PC-3 (cell line): Measurements from ENCODE around the gene SPTA1. TPM values are rescaled to one million over a fixed set of nuclear protein-coding genes. Genes with fewer than 3 reads are reported as not detected.
"Not testable (repeated sequence)": the region's sequence is repeated elsewhere in the genome, so short reads cannot be mapped to it uniquely, and the experiment has no call there.

ENCODE experiments used
- ATAC-seq: fragments of 200-7000 bp; cut with Tn5 transposase; 2 replicates; pipeline ENCODE4 v1.9.1; 2020; ENCODE audit warnings: mild to moderate bottlenecking, moderate library complexity
- BruUV-seq: library from RNA; stranded (reverse); fragments of 400-500 nt; replicated peaks from 2 replicates; lab custom pipeline; 2021; lab: Mats Ljungman, UMichigan
- CTCF ChIA-PET: fragments of 300-600 bp; sonication (Branson Sonifier 250); formaldehyde crosslinking; loops from one replicate; lab custom pipeline; 2022; ENCODE audit warnings: antibody characterized with exemption; lab: Charles Lee
- POLR2A ChIA-PET: fragments of 300-600 bp; sonication (Branson Sonifier 250); formaldehyde crosslinking; loops from one replicate; lab custom pipeline; 2022; ENCODE audit warnings: antibody characterized with exemption; ENCODE audit not compliant: unreplicated experiment; lab: Charles Lee
- DNase-seq: peaks from one replicate; pipeline ENCODE4 v3.0.0-alpha.2; 2015
- H2AFZ ChIP-seq: fragments of 300-600 bp; sonication (generic); 2 replicates; pipeline ENCODE4 v1.6.0; 2016; ENCODE audit warnings: antibody characterized with exemption, low read length
- H3F3A ChIP-seq: fragments of 300-600 bp; sonication (generic); one replicate; pipeline ENCODE4 v1.6.0; 2017; ENCODE audit warnings: antibody characterized with exemption, low read length, control low read depth, mild to moderate bottlenecking; ENCODE audit not compliant: unreplicated experiment
- H3K27ac ChIP-seq: fragments of 300-600 bp; sonication (generic); 2 replicates; pipeline ENCODE4 v1.5.1; 2016; ENCODE audit warnings: mild to moderate bottlenecking, low read length
- H3K27me3 ChIP-seq: fragments of 300-600 bp; sonication (generic); 2 replicates; pipeline ENCODE4 v1.6.1; 2016; ENCODE audit warnings: low read length, mixed read lengths
- H3K36me3 ChIP-seq: fragments of 300-600 bp; sonication (generic); 2 replicates; pipeline ENCODE4 v1.6.1; 2016; ENCODE audit warnings: low read depth, mixed run types, low read length, mixed read lengths
- H3K4me1 ChIP-seq: fragments of 300-600 bp; sonication (generic); 2 replicates; pipeline ENCODE4 v1.5.1; 2016; ENCODE audit warnings: low read length; ENCODE audit not compliant: insufficient read depth
- H3K4me2 ChIP-seq: fragments of 300-600 bp; sonication (generic); 2 replicates; pipeline ENCODE4 v1.6.0; 2016; ENCODE audit warnings: low read length
- H3K4me3 ChIP-seq: fragments of 300-600 bp; sonication (generic); 2 replicates; pipeline ENCODE4 v1.5.1; 2016; ENCODE audit warnings: mild to moderate bottlenecking, low read length, mixed read lengths
- H3K79me2 ChIP-seq: fragments of 300-600 bp; sonication (generic); 2 replicates; pipeline ENCODE4 v1.6.1; 2017; ENCODE audit warnings: low read length, mixed read lengths
- H3K9ac ChIP-seq: fragments of 300-600 bp; sonication (generic); 2 replicates; pipeline ENCODE4 v1.6.0; 2016; ENCODE audit warnings: mild to moderate bottlenecking, low read length
- H3K9me2 ChIP-seq: fragments of 300-600 bp; sonication (generic); replicated peaks from 2 replicates; pipeline ENCODE4 v1.6.1; 2016; ENCODE audit warnings: mixed run types, low read length, mixed read lengths
- H3K9me3 ChIP-seq: fragments of 300-600 bp; sonication (generic); 2 replicates; pipeline ENCODE4 v1.6.1; 2016; ENCODE audit warnings: low read length, mixed read lengths
- H4K20me1 ChIP-seq: fragments of 300-600 bp; sonication (generic); 2 replicates; pipeline ENCODE4 v1.6.1; 2016; ENCODE audit warnings: low read length, mixed read lengths
- CTCF ChIP-seq: fragments of 300-600 bp; sonication (generic); conservative IDR thresholded peaks from 2 replicates; pipeline ENCODE4 v1.5.1; 2017; ENCODE audit warnings: antibody characterized with exemption, low read depth, mild to moderate bottlenecking, low read length
- EZH2 ChIP-seq: fragments of 300-600 bp; sonication (generic); IDR thresholded peaks from one replicate; pipeline ENCODE4 v1.6.1; 2017; ENCODE audit warnings: antibody characterized with exemption, mild to moderate bottlenecking, low read length; ENCODE audit not compliant: unreplicated experiment
- EZH2phosphoT487 ChIP-seq: fragments of 300-600 bp; sonication (generic); IDR thresholded peaks from 2 replicates; pipeline ENCODE4 v1.6.1; 2018; ENCODE audit warnings: mild to moderate bottlenecking, antibody characterized with exemption, low read length, borderline replicate concordance
- intact Hi-C: fragments of 100-400 bp; cut with micrococcal nuclease; formaldehyde crosslinking; loops from 2 replicates; pipeline ENCODE4 v1.9.0; 2023
- total RNA-seq: library from RNA; depleted of rRNA; stranded (reverse); fragments of >200 nt; gene quantifications from 2 replicates; pipeline ENCODE4 v1.2.3, GENCODE V29; 2014

Gene SPTA1
- total RNA-seq, 1 experiment from 2014 or later, result not detected

GRCh38 chr1:158689110-158689509 lies 2.6 kb upstream of the SPTA1 start:
- POLR2A ChIA-PET, result no interaction called here

DNA sequence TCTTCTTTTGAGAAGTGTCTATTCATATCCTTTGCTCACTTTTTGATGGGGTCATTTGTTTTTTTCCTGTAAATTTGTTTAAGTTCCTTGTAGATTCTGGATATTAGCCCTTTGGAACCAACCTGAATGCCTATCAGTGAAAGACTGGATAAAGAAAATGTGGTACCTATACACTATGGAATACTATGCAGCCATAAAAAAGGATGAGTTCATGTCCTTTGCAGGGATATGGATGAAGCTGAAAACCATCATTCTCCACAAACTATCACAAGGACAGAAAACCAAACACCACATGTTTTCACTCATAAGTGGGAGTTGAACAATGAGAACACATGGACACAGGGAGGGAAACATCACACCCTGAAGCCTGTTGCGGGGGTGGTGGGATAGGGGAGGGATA lies 1.8 kb upstream of the SPTA1 start:
- DNase-seq, H3K4me1 ChIP-seq, H3K27ac ChIP-seq, BruUV-seq, H3K4me2 ChIP-seq, intact Hi-C loops, H3K36me3 ChIP-seq, H3K79me2 ChIP-seq, H3F3A ChIP-seq, CTCF ChIA-PET, H3K9me2 ChIP-seq, POLR2A ChIA-PET, H3K9me3 ChIP-seq, H3K9ac ChIP-seq, ATAC-seq, H2AFZ ChIP-seq, H3K4me3 ChIP-seq, H4K20me1 ChIP-seq: not testable (repeated sequence)
- H3K27me3 ChIP-seq, result peaks cover 15% of the 10 kb centered on the region; the same call in 1 of the 2 replicates

More at GRCh38 chr1:158689110-158689509, 2.6 kb upstream of the SPTA1 start:
- TF ChIP-seq EZH2phosphoT487, result no peak
- no peaks in the 10 kb centered on the region for H3K9me3 ChIP-seq
- CTCF ChIA-PET, result no interaction called here
- H4K20me1 ChIP-seq, result no peaks in the 10 kb centered on the region
- H3K9me2 ChIP-seq, result no peaks in the 10 kb centered on the region; the same call in 1 of the 2 replicates
- H3K4me3 ChIP-seq, result no peak overlapping the region
- intact Hi-C loops, result no loop called here
- no peak for ATAC-seq
- peaks cover 14% of the 10 kb centered on the region; the same call in 1 of the 2 replicates for H3K27me3 ChIP-seq
- no peak overlapping the region for H2AFZ ChIP-seq
- no peak overlapping the region for H3K27ac ChIP-seq
- no peaks in the 10 kb centered on the region for H3K4me1 ChIP-seq
- no peak for DNase-seq
- BruUV-seq, result no TSS peak
- no peaks in the 10 kb centered on the region for H3F3A ChIP-seq
- H3K9ac ChIP-seq, result no peak overlapping the region
- no peaks in the 10 kb centered on the region for H3K79me2 ChIP-seq
- no peak overlapping the region for H3K4me2 ChIP-seq
- no peaks in the 10 kb centered on the region for H3K36me3 ChIP-seq

- POLR2A ChIA-PET, result no interaction called here
- intact Hi-C loops, result no loop called here
- no peaks in the 10 kb centered on the region for H3K36me3 ChIP-seq
- DNase-seq (no peak), ATAC-seq (no peak)
- H3K27ac ChIP-seq, result no peak overlapping the region
- H3K4me1 ChIP-seq, result no peaks in the 10 kb centered on the region
- peaks cover 15% of the 10 kb centered on the region; the same call in 1 of the 2 replicates for H3K27me3 ChIP-seq
- no peaks in the 10 kb centered on the region for H3K9me3 ChIP-seq
- H3K9ac ChIP-seq, result no peak overlapping the region
- no peak overlapping the region for H3K4me2 ChIP-seq
- H2AFZ ChIP-seq, result no peak overlapping the region
- no peaks in the 10 kb centered on the region for H3K79me2 ChIP-seq
- no peaks in the 10 kb centered on the region; the same call in 1 of the 2 replicates for H3K9me2 ChIP-seq
- no peak for TF ChIP-seq CTCF
- no peak for TF ChIP-seq EZH2phosphoT487
- no peaks in the 10 kb centered on the region for H4K20me1 ChIP-seq
- no peaks in the 10 kb centered on the region for H3F3A ChIP-seq
- CTCF ChIA-PET, result no interaction called here
- no TSS peak for BruUV-seq
- H3K4me3 ChIP-seq, result no peak overlapping the region
Observed at GRCh38 chr1:158687037-158687436, 522 bp upstream of the SPTA1 start.

- ChIA-PET POLR2A (no interaction called here), CTCF (no interaction called here)
- H3K36me3 ChIP-seq, result no peaks in the 10 kb centered on the region
- no TSS peak for BruUV-seq
- H3K79me2 ChIP-seq, result no peaks in the 10 kb centered on the region
- no peaks in the 10 kb centered on the region for H3K4me1 ChIP-seq
- DNase-seq (no peak), ATAC-seq (no peak)
- no peaks in the 10 kb centered on the region for H4K20me1 ChIP-seq
- TF ChIP-seq EZH2 (no peak), CTCF (no peak), EZH2phosphoT487 (no peak)
- H3K27me3 ChIP-seq, result peaks cover 23% of the 10 kb centered on the region; the same call in 1 of the 2 replicates
- no peaks in the 10 kb centered on the region for H3K9me3 ChIP-seq
- H3K9me2 ChIP-seq, result no peaks in the 10 kb centered on the region; the same call in 1 of the 2 replicates
- H3K27ac ChIP-seq, result no peak overlapping the region
- no peak overlapping the region for H3K4me2 ChIP-seq
- intact Hi-C loops, result no loop called here
- no peak overlapping the region for H3K9ac ChIP-seq
- H2AFZ ChIP-seq, result no peak overlapping the region
- H3K4me3 ChIP-seq, result no peak overlapping the region
- no peaks in the 10 kb centered on the region for H3F3A ChIP-seq
Observed at GRCh38 chr1:158685085-158685484, 1.4 kb downstream of the SPTA1 start.
